Osteocyte (in vitro differentiated cells): ENCODE data around the gene GPR3. TPM values are rescaled to one million over a fixed set of nuclear protein-coding genes. Genes with fewer than 3 reads are reported as not detected.
A peak's percentile ranks its signal among the peaks of the same experiment; 100 is the strongest.

Experiments used
- DNase-seq: peaks from one replicate; pipeline ENCODE4 v3.0.0; 2021; ENCODE audit warnings: mixed read lengths; ENCODE audit not compliant: unreplicated experiment; ENCODE audit errors: extremely low spot score
- H3K27ac Mint-ChIP-seq: one replicate; pipeline ENCODE4 v1.8.0; 2021; ENCODE audit warnings: mild to moderate bottlenecking, mixed read lengths; ENCODE audit not compliant: unreplicated experiment
- H3K27me3 Mint-ChIP-seq: one replicate; pipeline ENCODE4 v1.8.0; 2021; ENCODE audit warnings: mixed read lengths; ENCODE audit not compliant: unreplicated experiment
- H3K36me3 Mint-ChIP-seq: one replicate; pipeline ENCODE4 v1.8.0; 2021; ENCODE audit warnings: mixed read lengths; ENCODE audit not compliant: unreplicated experiment
- H3K4me1 Mint-ChIP-seq: one replicate; pipeline ENCODE4 v1.8.0; 2021; ENCODE audit warnings: mixed read lengths; ENCODE audit not compliant: unreplicated experiment
- H3K4me3 Mint-ChIP-seq: one replicate; pipeline ENCODE4 v1.8.0; 2021; ENCODE audit warnings: mild to moderate bottlenecking, moderate library complexity, mixed read lengths; ENCODE audit not compliant: unreplicated experiment
- H3K9me3 Mint-ChIP-seq: one replicate; pipeline ENCODE4 v1.8.0; 2021; ENCODE audit warnings: mixed read lengths; ENCODE audit not compliant: unreplicated experiment
- total RNA-seq: library from RNA; stranded (reverse); gene quantifications from 2 replicates; pipeline ENCODE4 v1.2.1, GENCODE V29; 2021
- TF ChIP-seq, protein P1 (sequence below): fragments of 200-600 bp; sonication (generic); IDR thresholded peaks from 2 replicates; pipeline ENCODE4 v1.5.0; 2021; ENCODE audit warnings: antibody characterized with exemption, mild to moderate bottlenecking, moderate library complexity

Gene GPR3
- total RNA-seq, 1 donor from 2014 or later: 0.56 TPM

DNA sequence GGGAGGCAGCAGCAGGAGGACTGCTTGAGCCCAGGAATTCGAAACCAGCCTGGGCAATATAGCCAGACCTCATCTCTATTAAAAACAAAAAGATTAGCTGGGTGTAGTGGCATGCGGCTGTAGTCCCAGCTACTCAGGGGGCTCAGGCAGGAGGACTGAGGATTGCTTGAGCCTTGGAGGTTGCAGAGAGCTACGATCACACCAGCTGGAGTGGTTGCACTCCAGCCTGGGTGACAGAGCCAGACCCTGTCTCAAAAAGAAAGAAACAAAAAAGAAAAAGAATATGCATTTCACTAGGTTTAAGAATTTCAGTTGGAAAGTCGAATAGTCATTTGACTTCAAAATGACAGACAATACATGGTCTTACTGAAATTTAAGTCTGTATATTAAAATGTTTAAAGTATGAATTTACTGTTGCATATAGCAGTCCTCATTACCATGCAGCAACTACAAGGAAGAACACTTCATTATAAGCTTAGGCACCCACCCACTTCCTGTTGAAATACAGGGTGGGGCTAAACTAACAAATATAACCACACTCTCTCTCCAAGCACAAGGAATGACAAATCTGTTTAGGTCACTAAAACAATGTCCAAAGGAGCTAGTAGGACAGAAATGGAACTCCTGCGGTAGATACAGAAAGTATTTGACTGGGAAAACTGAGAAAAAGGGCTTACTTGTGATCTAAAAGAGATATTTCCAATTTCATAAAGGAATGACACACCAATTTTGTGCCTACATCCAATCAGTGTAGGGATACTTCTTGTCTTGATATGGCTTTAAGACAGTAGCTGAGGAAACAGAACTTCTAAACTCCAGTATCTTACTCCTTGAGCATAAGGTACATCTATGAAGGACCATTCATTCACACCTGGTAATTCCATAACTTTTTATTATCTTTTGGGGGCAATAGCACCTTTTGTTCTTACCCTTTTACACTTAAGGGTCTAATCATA, 44.1 kb downstream of the GPR3 start:
- H3K27me3 Mint-ChIP-seq: no peaks in the 10 kb centered on the region
- H3K4me1 Mint-ChIP-seq: peaks cover 71% of the 10 kb centered on the region
- H3K27ac Mint-ChIP-seq: peak overlapping the region; percentile 89
- peak overlapping the region; percentile 17 for H3K4me3 Mint-ChIP-seq
- TF ChIP-seq, protein P1, sequence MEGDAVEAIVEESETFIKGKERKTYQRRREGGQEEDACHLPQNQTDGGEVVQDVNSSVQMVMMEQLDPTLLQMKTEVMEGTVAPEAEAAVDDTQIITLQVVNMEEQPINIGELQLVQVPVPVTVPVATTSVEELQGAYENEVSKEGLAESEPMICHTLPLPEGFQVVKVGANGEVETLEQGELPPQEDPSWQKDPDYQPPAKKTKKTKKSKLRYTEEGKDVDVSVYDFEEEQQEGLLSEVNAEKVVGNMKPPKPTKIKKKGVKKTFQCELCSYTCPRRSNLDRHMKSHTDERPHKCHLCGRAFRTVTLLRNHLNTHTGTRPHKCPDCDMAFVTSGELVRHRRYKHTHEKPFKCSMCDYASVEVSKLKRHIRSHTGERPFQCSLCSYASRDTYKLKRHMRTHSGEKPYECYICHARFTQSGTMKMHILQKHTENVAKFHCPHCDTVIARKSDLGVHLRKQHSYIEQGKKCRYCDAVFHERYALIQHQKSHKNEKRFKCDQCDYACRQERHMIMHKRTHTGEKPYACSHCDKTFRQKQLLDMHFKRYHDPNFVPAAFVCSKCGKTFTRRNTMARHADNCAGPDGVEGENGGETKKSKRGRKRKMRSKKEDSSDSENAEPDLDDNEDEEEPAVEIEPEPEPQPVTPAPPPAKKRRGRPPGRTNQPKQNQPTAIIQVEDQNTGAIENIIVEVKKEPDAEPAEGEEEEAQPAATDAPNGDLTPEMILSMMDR: no peak
- peaks cover 9% of the 10 kb centered on the region for H3K36me3 Mint-ChIP-seq
- H3K9me3 Mint-ChIP-seq: no peaks in the 10 kb centered on the region
- no peak for DNase-seq

DNA sequence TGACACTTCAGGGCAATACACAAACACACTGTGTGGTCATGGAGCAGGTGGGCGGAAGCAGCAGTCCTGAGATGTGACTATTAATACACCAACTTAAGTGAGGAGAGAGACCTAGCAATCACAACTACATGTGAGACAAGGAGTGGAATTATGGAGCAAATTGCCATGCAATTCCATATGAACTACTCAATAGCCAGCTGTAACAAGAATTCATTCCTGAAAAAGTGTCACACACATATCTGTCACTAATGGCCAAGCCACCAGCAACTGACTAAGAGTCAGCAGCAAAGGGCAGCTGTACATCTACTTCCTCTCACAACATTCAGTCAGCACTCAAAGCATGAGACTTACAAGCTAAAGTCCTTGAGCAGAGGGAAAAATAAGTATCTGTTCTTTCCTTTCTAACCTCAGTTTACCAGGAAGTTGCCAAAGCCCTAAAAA, 46.2 kb downstream of the GPR3 start:
- H3K36me3 Mint-ChIP-seq: peaks cover 9% of the 10 kb centered on the region
- no peak overlapping the region for H3K4me3 Mint-ChIP-seq
- TF ChIP-seq, protein P1: no peak
- H3K27me3 Mint-ChIP-seq: no peaks in the 10 kb centered on the region
- H3K27ac Mint-ChIP-seq: no peak overlapping the region
- H3K9me3 Mint-ChIP-seq: no peaks in the 10 kb centered on the region
- no peak for DNase-seq
- peaks cover 55% of the 10 kb centered on the region for H3K4me1 Mint-ChIP-seq

DNA sequence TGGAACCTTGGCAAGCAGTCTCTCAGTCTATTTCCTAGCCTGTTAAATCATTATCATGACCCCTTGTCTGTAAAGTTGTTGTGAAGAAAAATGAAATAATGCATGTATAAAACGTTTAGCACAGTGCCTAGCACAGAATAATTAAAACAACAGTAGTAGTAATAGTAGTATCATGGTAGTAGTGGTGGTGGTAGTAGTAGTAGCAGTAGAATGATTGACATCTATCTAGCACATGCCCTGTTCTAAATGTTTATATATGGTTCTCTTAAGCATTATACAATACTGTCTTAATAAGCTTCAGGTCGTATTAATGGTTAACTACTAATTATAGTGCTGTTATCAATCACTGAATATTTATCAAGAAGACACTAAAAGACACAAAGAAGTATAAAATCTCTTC, 46.7 kb downstream of the GPR3 start:
- TF ChIP-seq, protein P1: no peak
- no peak for DNase-seq
- Mint-ChIP-seq H3K9me3 (no peaks in the 10 kb centered on the region), H3K27me3 (no peaks in the 10 kb centered on the region), H3K4me3 (no peak overlapping the region), H3K4me1 (peaks cover 50% of the 10 kb centered on the region), H3K36me3 (peaks cover 9% of the 10 kb centered on the region), H3K27ac (peak overlapping the region; percentile 6)

DNA sequence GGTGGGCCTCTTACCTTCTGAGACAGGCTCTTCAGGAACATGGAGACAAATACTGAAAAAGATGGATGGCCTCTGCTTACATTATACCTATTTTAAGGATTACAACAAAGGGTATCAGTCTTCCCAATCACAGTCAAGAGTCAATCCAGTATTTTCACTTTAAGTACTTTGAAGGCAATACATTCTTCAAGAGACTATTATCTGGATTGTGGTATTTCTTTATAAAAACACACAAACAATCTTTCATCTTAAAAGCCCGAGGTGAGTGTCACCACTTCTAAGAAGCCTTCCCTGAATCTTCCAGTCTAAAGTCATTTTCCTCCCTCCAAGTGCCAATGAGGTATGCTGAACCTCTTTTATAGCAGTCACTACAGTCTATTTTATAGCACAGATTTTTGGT, 52.2 kb downstream of the GPR3 start:
- Mint-ChIP-seq H3K27me3 (no peaks in the 10 kb centered on the region), H3K36me3 (peaks cover 16% of the 10 kb centered on the region), H3K4me3 (no peak overlapping the region), H3K9me3 (no peaks in the 10 kb centered on the region), H3K27ac (peak overlapping the region; percentile 61), H3K4me1 (peaks cover 14% of the 10 kb centered on the region)
- TF ChIP-seq, protein P1: no peak
- no peak for DNase-seq

Other genes with a start within 250 kb of the GPR3 start
- 32.5 and 34.2 TPM in 2 replicates for gene SLC9A1, start 237.5 kb upstream of the GPR3 start, total RNA-seq
- 50.4 and 52.0 TPM in 2 replicates for gene WDTC1, start 158.0 kb upstream of the GPR3 start, total RNA-seq
- 46.5 and 47.1 TPM in 2 replicates for gene TMEM222, start 70.5 kb upstream of the GPR3 start, total RNA-seq
- gene SYTL1, start 50.6 kb upstream of the GPR3 start, total RNA-seq: 0.46 and 0.97 TPM in 2 replicates
- gene MAP3K6, start 25.7 kb upstream of the GPR3 start, total RNA-seq: 43.0 and 48.2 TPM in 2 replicates
- not detected in 2 replicates for gene FCN3, start 17.8 kb upstream of the GPR3 start, total RNA-seq
- gene CD164L2, start 9.3 kb upstream of the GPR3 start, total RNA-seq: not detected in 2 replicates
- 187 and 189 TPM in 2 replicates for gene WASF2, start 97.5 kb downstream of the GPR3 start, total RNA-seq
- gene AHDC1, start 211.5 kb downstream of the GPR3 start, total RNA-seq: 118 and 124 TPM in 2 replicates
- not detected in 2 replicates for gene FGR, start 242.6 kb downstream of the GPR3 start, total RNA-seq